AG10803 (cell line): ENCODE results near the gene CFAP107.

Experiments used
- DNase-seq: peaks from one replicate; pipeline ENCODE4 v3.0.0; 2010; ENCODE audit warnings: low read depth
- H3K4me3 ChIP-seq: 2 replicates; pipeline ENCODE4 v1.5.1; 2011; ENCODE audit warnings: mild to moderate bottlenecking, low read length, control low read depth
- CTCF ChIP-seq: conservative IDR thresholded peaks from 2 replicates; pipeline ENCODE4 v1.5.1; 2011; ENCODE audit warnings: mild to moderate bottlenecking, low read length, control low read depth, inconsistent platforms

Gene CFAP107

GRCh38 chr1:12757836-12758235 is 11.8 kb downstream of the CFAP107 start:
- TF ChIP-seq CTCF: no peak
- DNase-seq: no peak
- H3K4me3 ChIP-seq: no peak overlapping the region

- DNase-seq: no peak
- peak; percentile 14; the same call in 1 of the 2 replicates for TF ChIP-seq CTCF
- H3K4me3 ChIP-seq: no peak overlapping the region
Observed at GRCh38 chr1:12760256-12760795, 14.3 kb downstream of the CFAP107 start.

- TF ChIP-seq CTCF: no peak
- no peak for DNase-seq
- no peak overlapping the region for H3K4me3 ChIP-seq
Observed at GRCh38 chr1:12761781-12762180, 15.8 kb downstream of the CFAP107 start.

- DNase-seq: no peak
- no peak for TF ChIP-seq CTCF
- H3K4me3 ChIP-seq: no peak overlapping the region
Observed at GRCh38 chr1:12762766-12763165, 16.8 kb downstream of the CFAP107 start.

GRCh38 chr1:12763479-12763878 is 17.5 kb downstream of the CFAP107 start:
- TF ChIP-seq CTCF: no peak
- H3K4me3 ChIP-seq: no peak overlapping the region
- DNase-seq: no peak

- TF ChIP-seq CTCF: no peak
- no peak overlapping the region for H3K4me3 ChIP-seq
- DNase-seq: no peak
Observed at GRCh38 chr1:12764016-12764415, 18.0 kb downstream of the CFAP107 start.

GRCh38 chr1:12769031-12769430 is 23.0 kb downstream of the CFAP107 start:
- TF ChIP-seq CTCF: no peak
- DNase-seq: no peak
- H3K4me3 ChIP-seq: no peak overlapping the region
